Fibroblast of lung (primary cell): ENCODE results near the gene WNK3.

Experiments
- CTCF ChIP-seq, 2 donors: IDR thresholded peaks in 1 of 2; conservative IDR thresholded peaks in 1 of 2; 1 replicate in 1 of 2; 2 replicates in 1 of 2; pipeline ENCODE4 v1.5.1; 2011 to 2012; ENCODE audit warnings: low read length in 2 of 2, control low read depth in 1 of 2, inconsistent platforms in 1 of 2, low read depth in 1 of 2, mild to moderate bottlenecking in 1 of 2
- EZH2 ChIP-seq: IDR thresholded peaks from 2 replicates; pipeline ENCODE4 v1.5.1; 2012; ENCODE audit warnings: low read length, control low read depth, mild to moderate bottlenecking; ENCODE audit errors: missing control alignments

- no peak for TF ChIP-seq CTCF (conservative IDR thresholded peaks at IDR 0.05 in 1 of 2, IDR thresholded peaks at IDR 0.05 in 1 of 2; ENCODE audit: low read depth in 1 of 2, low read length in 2 of 2)
- no peak for TF ChIP-seq EZH2
Observed at GRCh38 chrX:54281676-54282075, 76.2 kb downstream of the WNK3 start.
